ENCODE results near the gene PEX11G.

GRCh38 chr19:7477758-7478157 is 11.1 kb downstream of the PEX11G start:
- no peak for TF ChIP-seq CTCF (IDR thresholded peaks at IDR 0.05; ENCODE audit: poor library complexity, severe bottlenecking)
- TF ChIP-seq POLR2AphosphoS5 (IDR thresholded peaks at IDR 0.05), result no peak
- TF ChIP-seq SMC3 (conservative IDR thresholded peaks at IDR 0.05; ENCODE audit: poor library complexity), result no peak
- TF ChIP-seq REST (IDR thresholded peaks at IDR 0.05; ENCODE audit: borderline replicate concordance), result no peak
- no peak for TF ChIP-seq EZH2 (IDR thresholded peaks at IDR 0.05; ENCODE audit: borderline replicate concordance, insufficient read depth, low read length, poor library complexity, severe bottlenecking)
- no peak for TF ChIP-seq MXI1 (conservative IDR thresholded peaks at IDR 0.05; ENCODE audit: poor library complexity, severe bottlenecking)
- TF ChIP-seq RAD21 (conservative IDR thresholded peaks at IDR 0.05), result no peak
- TF ChIP-seq TAF1 (IDR thresholded peaks at IDR 0.05; ENCODE audit: low read depth), result no peak
